TTC549 (cell line): ENCODE data around the gene CDKAL1.

Source experiments
- FAIRE-seq: peaks from 2 replicates; lab custom pipeline; 2012; peaks lifted over from hg19 to GRCh38; lab: Jason Lieb, UNC

Gene CDKAL1

DNA sequence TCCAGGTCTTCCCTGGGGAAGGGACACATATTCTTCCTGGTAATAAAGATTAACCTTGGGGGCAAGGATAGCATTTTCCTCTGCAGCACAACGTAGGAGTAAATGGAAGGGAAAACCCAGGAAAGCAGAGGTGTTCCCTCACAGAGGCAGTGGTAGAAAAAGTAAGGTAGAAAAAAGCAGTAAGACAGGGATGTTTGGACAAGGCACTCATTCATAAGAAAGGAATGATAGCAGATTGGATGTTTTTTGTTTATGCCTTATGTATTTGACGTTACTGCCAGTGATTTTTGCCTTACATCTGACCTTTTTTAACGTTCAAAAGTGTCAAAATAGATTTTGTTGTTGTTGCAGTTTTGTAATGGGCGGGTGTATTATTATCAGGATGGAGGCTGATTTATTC is 395.0 kb downstream of the CDKAL1 start:
- FAIRE-seq = no peak

DNA sequence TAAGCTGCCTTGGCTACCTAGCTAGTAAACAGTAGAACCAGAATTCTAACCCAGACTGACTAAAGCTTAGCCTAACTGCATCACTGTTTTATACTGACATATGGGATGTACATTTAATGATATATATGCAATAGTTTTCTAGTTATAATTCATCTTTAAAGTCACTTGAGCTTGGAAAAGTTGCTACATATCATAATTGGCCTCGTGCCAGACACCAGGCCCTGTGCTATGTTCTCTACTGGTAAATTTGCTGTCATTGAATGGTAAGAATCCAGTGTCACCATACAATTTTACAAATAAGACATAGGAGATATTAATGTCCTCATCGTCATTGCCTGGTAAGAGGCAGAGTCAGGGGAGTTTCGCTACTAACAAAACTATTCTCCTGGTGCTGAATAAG is 396.8 kb downstream of the CDKAL1 start:
- no peak for FAIRE-seq

DNA sequence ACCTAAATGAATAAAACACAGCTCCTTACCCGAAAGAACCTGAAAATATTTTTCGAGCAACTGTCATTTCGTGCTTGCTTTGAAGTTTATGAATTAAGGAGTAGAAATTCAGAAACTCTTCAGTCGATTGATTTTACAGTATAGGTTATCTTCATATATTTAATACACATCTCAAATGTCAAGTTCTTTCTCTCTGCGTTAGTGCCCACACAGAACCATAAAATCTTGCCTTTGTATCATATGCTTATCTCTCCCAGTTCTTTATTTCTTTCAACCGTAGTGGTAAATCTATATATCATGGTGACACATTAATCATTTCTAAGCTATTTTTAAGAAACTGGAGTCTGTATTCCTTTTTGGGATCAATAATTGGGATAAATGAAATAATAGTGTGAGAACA is 397.5 kb downstream of the CDKAL1 start:
- FAIRE-seq = no peak

DNA sequence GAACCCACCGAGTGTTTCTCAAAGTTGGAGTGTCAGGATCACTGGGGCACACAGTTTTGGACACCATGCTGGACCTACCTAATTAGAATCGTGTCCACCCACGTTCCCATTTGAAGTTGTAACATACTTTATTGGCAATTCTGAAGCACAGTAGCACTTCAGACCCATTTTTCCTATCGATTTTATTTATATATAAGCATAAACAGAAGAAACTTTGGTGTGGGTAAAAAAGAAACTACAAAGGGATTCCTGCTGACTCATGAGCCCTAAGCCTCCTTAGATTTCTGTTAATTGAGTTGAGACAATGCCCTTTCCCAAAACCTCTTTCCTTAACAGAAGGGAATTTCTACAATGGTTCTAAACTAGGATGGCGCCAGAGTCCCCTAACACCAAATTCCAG is 398.0 kb downstream of the CDKAL1 start:
- no peak for FAIRE-seq

DNA sequence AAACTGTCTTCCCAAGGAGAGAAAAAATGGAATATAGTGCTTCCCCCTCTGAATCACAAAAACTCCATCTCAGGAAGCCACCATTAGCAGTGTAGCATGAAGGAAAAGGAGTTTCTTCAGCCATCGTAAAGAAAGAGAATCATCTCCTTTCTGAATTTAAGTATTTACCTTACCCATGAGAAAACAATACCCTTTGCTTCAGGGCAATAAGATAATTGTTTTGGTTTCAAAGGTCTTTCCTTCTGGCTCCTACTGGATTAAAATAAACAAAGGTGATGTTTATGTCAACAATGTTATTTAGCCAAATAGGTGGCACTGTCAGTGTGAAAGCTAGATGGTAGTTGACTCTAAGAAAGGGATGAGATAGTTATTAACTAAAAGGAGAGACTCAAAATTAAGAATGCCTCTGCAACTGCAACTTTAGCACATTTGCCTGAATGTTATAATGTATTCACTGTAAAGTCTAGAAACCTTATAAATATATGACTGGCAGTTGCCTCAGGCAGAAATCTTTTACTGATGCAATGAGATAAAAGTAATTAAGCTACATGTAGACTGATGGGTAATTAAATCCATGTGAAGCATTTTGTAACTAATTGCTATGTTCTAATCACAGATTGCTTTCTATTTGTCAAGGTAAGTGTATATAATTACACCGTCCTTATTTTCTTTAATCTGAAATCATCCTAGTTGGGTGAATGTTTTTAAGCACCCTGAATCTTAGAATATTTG is 399.0 kb downstream of the CDKAL1 start:
- FAIRE-seq = no peak

DNA sequence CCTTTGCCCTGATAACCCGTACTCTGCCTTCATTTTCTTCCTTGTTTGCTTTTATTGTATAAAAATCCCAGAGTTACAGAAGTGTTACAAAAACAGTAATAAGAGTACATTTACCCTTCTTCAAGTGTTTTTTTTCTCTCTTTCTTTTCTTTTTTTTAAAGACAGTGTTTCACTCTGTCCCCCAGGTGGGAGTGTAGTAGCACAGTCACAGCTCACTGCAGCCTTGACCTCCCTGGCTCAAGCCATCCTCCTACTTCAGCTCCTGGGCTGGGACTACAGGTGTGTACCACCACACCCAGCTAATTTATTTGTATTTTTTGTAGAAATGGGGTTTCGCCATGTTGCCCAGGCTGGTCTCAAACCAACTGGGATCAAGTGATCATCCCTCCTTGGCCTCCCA is 402.7 kb downstream of the CDKAL1 start:
- FAIRE-seq = no peak

DNA sequence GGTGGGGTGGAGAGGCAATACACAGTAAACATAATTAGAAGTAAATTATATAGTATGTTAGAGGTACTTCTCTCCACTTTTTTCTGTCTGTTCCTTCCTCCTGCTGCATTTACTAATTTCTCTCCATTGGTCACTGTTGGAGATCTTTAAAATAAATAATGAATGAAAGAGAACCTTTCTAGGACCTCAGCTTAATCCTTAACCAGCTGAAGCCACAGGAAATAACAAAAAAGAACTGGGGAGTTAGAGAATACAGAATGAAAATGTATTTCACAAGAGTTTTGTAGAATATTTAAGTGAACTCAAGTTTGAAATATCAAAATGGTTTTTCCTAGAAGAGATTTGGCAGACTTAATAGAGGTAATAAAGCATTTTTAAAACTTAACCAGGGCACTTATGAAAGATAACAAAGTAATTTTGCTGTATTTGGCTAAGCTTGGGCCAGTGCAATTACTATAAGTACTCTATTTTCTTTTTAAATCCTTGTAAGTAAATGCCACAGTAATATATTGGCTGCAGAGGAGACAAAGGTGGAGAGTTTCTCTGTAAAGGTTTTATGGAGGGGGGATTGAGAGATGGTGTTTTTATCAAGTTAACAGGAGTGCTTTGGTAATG is 405.0 kb downstream of the CDKAL1 start:
- no peak for FAIRE-seq

DNA sequence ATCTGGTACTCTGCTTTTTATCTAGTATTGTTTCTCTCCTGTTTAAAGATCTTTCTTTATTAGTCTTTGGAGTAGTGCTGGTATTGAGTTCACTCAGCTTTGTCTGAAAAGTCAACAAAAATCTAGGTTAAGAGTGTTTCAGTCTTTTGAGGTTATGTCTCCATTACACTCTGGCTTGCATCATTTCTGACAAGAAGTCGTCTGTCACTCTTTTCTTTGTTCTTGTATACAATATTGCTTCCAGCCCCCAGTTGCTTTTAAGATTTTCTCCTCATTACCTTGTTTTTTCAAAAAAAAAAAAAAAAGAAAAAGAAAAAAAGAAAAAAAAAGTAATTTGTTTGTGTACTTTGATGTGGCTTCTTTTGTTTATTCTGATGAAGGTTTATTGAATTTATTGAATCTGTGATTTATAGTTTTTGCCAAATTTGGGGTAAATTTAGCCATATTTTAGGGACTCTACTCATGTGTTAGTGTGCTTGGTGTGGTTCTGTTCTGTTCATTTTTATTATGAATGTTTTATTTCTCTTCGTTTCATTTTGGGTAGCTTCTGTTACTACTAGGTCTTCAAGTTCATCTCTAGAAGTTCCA is 408.9 kb downstream of the CDKAL1 start:
- FAIRE-seq = no peak

DNA sequence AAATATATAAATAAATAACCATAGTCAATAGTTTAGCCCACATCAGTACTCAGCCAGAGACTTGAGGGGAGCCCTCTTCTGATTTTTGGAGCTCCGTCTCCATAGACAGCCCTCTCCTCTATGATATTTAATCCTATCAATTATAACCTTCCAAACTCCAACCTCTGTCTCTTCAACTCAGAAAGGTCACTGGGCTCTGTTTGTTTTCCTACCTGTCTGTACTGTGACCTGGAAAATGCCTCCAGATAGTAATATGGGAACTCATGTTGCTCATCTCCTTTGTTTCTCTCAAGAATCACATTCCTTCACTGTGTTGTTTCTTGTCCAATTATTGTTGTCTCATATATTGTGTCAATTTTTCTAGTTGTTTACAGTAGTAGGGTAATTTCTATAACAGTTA is 409.7 kb downstream of the CDKAL1 start:
- FAIRE-seq = no peak

DNA sequence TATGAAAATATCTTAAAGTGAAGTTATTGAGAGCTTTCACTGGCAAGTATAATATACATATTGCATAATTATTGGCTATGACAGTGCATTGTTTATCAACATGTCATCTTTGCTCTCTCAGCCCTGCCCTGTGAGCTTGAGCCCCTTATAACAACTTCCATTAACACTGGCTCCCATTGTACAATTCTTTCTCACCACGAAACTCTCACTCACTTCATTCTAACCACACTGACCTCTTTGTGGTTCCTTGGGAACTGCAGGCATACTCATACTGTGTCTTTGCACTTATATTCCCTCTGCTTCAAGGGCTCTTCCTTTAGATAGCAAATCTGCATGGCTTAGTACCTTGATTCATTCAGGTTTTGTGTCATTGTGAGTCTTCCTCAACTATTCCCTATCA is 411.8 kb downstream of the CDKAL1 start:
- FAIRE-seq = no peak

DNA sequence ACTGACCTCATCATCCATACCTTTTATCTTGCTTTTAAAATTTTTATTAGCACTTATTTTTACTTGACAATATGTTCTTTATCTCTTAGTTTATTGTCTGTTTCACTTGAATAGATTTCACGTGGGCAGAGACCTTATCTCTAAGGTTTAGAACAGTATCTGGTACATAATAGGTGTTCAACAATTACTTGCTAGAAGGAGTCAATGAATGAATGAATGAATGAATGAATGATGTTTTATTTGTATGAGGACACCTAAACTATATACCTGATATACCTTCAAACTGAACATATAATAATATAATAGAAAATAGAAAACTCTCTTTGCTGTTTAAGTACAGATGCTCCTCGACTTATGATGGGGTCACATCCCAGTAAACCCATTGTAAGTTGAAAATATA is 412.6 kb downstream of the CDKAL1 start:
- FAIRE-seq = no peak

DNA sequence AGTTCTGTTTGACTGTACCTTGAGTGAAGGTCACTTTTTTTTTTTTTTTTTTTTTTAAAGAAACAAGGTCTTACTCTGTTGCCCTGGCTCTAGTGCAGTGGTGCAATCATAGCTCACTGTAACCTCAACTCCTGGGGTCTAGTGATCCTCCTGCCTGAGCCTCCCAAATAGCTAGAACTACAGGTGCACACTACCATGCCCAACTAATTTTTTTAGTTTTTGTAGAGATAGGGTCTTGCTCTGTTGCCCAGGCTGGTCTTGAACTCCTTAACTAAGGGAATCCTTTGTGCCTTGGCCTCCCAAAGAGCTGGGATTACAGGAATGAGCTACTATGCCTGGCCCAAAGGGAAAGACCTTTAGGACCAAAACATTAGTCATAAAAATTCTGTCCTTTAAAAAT is 413.7 kb downstream of the CDKAL1 start:
- no peak for FAIRE-seq

DNA sequence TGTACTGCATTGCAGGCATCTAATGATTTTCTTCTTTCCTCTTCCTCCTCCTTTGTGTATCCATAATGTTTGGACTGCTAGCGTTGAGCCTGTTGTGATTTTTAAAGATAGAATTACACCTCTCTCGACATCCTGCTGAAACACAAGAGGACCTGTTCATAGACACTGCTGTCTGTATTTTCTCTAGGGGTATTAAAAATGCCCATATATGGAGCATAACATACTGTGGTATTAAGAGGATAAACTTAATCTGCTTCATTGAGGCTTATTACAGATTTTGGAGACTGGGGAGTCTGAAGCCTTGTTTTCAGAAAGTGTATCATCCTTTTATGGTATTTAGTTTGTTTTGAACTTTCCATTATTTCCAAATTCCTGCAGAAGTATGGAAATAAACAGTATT is 414.3 kb downstream of the CDKAL1 start:
- no peak for FAIRE-seq

DNA sequence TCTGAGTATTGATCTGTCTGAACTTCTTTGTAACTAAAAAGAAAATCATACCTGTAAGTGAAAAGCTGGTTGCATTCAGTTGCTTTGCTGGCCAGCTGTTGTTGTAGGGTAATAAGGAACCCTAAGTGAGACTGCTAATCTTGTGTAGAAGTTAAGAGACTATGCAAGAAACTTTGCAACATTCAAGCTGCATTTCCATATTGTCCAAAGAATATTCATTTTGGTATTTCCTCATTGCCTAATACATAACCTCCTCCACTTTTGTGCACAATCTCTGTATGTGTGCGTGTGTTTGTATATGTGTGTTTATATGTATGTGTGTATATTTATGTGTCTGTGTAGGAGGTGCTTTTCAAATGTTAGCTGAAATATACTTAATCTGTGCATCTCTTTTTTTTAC is 414.9 kb downstream of the CDKAL1 start:
- no peak for FAIRE-seq

DNA sequence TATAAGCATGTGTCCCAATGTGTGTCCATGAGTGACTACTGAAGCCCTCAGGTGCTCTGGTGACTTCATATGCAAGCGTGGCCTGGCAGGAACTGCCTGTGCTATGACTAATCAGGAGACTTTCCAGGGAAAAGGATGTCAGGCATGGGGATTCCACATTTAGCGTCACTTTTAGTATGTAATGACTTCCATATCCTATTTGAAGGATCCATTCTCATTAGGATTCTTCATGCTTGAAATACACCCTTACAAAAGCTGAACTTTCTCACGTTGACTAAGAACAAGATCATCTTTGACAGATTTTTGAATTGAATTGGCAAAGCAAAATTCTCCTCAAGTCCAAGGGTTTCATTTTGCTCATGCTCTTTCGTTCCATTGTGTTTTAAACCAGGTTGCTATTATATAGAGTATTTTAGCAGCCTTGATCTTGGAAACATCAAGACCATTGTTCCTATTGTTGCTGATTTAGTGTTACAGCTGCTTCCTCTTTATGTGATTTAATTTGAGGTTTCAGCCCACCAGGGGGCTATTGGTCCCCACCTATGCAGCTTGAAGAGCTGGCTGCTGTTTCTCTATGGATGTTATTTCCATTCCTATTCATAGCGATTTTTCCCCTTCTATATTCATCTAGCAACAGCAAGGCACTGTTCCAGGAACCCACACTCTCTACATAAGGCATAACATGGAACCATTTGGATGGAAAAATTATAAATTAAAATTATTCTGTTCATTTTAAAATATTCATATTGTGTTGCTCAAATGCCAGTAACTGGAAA is 418.6 kb downstream of the CDKAL1 start:
- FAIRE-seq = no peak

DNA sequence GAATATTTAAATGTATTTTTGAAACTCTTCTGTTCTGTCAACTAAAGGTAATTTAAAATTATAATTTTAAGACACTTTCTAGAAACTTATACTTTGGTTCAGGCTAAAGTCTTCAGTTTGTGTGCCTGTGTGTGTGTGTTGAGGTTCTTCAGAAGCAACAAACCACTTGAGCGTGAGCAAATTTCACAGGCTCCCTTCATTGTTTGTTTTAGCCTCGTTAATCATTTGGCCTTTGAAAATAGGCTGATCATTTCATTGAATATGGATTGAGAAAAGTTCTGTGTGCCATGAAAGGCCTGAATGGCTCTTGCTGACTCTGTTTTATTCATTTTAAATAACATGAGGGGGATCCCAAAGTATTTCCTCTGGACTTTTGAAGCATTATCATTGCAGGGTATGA is 420.1 kb downstream of the CDKAL1 start:
- FAIRE-seq = no peak

DNA sequence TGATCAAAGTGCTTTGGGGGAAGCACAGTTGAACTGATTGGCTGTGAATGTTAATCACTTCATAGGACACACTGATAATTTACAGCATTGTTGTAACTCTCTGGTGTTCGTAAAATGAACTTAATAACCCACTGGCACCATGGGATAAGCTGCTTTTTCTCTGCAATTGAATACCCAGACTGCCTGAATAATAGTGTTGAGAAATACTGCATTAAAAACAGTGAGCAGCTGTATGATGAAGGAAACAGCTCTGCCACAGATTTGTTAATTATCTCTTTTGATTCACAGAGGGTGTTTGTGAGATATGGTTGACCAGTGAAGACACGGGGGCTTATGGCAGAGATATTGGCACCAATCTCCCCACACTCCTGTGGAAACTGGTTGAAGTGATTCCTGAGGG is 420.9 kb downstream of the CDKAL1 start:
- no peak for FAIRE-seq

DNA sequence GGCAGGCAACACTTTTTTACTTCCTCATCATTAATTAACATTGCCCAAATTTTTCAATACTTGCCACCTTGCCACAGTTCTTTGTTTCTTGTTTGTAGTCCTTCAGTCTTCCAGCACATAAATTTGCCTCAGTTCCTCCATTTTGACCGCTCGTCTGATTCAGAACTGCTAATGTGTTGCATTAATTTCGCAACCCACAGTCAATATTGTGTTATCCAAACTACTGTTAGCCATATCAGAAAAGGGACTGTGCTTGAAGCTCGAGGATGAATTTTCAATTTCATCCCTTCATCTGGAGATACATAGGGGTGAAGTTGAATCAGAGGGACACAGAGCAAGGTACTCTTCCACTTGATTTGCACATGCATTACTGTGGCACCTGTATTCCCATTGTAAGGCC is 421.5 kb downstream of the CDKAL1 start:
- FAIRE-seq = no peak

DNA sequence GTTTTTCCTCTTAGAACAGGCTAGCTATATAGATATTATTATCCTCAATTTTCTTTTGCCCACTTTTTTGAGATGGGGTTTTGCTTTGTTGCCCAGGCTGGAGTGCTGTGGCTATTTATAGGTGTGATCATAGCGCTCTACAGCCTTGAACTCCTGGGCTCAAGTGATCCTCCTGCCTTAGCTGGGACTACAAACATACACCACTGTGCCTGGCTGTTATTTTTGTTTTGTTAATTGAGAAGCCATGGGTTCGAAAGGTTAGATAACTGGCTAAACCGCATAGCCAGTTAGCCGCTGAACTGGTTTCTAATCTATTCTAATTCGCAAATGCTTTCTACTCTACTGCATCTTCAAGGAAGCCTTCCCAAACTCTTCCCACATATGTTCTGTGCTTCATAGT is 425.8 kb downstream of the CDKAL1 start:
- FAIRE-seq = no peak

DNA sequence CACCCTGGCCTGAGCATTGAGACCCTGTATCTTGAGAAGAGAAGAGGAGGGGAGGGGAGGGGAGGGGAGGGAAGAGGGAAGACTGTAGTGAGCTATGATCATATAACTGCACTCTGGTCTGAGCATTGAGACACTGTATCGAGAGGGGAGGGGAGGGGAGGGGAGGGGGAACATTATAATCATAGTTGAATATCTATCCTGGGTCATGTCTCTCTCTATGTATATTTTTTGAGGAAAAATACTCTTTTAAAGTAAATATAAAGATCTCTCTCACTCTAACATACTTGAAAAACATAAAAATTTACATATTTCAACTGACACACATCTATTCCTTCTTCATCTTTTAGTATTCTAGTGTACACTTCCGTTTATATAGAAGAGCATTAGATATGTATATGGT is 431.0 kb downstream of the CDKAL1 start:
- FAIRE-seq = no peak

DNA sequence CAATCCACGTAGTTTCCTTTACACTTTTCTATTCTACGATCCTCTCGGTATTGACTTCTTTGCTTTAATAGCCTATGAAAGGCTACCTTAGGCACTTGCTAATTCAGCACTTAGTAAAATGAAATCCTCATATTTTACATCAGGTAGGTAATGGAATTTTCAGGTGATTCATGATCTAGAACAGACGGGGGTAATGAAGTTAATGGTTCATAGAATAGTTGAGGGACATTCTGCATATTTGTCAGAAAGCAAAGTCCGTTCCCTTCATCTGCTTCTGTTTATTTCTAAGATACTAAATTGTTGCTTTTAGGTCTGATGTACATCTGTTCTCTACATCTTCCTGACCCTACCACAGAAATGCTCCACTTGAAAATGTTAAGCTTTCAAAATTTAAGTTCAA is 431.7 kb downstream of the CDKAL1 start:
- FAIRE-seq = no peak

DNA sequence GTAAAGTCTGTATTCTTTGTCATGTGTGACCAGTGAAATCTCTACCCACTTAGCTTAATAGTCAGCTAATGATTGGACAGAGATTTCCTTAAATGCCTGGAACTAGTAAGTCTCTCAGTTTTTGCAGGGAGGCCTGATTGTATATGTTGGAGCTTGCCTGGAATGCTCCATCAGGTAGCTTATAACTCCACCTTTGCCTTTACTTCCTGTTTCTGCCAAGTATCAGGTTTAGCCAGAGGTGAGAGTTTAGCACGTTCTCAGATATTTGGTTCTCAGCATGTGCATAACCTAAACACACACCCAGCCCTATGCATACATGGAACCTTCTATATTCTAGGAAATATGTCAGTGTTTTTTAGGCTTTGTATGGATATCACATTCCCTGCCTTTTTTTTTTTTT is 435.3 kb downstream of the CDKAL1 start:
- no peak for FAIRE-seq

DNA sequence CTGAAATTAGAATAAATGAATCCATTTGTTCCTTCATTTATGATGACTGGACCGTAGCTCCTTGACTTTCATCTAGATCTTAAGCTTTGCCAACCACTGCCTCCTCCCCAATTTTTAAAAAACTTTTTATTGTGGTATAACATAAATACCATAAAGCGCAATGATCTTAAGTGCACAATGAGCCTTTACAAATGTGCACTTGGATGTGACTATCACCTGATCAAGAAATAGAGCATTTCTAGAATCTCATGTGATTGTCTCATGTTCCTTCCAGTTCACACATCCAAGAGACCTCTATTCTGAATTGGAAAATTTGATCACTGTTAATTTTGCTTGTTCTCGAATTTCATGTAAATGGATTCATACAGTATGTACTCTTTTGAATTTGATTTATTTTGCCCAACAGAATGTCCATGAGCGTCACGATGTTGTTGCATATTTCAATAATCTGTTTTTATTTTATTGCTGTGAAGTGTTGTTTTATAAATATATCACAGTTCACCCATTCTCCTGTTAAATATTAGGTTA is 442.2 kb downstream of the CDKAL1 start:
- FAIRE-seq = no peak
